Measurements from ENCODE around the gene ING3.
A peak's percentile ranks its signal among the peaks of the same experiment; 100 is the strongest.
"Not testable (repeated sequence)": the region's sequence is repeated elsewhere in the genome, so short reads cannot be mapped to it uniquely, and the experiment has no call there.

Gene ING3

DNA sequence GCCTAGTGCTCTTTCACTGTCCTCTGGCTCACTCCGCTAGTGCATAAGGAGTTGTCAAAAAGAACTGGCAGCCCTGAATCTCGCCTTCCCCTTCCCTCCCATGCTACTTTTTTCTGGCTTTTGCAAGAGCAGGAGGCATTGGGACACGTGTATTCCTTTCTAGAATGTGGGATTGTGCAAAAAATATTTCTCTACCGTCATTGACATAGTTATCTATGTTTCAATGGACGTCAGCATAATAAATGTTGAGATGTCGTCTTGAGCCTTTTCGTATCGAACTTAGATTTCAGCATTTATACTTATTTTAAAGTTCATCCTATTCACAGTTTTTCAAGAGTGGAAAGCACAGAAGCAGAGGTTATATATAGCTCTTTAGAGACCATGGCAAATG is 727 bp downstream of the ING3 start:
- no peak for DNase-seq

DNA sequence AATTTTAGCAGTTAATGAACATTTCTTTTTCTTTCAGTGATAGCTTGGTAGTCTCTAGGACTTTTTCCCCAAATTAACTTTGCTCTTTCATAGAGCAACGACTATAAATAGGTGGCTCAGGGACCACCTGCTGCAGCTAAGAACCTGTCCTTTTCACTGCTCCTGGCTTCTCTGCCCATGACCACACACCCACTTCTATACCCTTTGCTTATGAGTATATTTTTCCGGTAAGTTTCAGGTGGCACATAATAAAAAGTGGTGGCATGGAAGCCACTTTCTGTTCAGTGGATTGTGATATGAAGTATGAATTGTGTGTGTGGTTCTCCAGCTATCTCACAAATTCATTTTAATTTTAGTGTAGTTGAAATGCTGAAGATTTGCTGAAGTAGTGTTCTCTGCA is 1.2 kb downstream of the ING3 start:
- no peak for DNase-seq

DNA sequence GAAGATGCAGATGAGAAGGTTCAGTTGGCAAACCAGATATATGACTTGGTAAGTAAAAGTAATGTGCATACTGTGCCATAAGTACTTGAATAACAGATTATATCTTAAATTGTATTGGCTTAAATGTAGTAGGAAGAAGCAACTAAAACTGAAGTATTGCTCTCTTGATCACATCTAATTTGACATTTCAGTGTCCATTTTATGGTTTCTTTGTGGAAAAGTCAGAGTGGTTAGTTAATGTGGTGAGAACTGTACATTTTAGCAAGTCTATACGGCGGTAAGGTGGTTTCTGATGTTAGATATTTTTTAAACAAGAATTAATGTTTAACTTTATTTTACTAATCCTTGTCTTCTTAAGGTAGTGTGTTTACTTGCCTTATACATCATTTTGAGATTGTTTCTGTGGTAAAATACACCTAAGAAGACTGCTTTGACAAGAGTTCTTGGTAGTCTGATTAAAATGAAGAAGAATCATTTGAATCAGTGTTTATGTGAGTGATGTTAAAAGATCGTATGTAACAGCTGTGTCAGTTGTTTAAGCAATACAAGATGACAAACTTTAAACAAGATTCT is 5.1 kb downstream of the ING3 start:
- DNase-seq = no peak

DNA sequence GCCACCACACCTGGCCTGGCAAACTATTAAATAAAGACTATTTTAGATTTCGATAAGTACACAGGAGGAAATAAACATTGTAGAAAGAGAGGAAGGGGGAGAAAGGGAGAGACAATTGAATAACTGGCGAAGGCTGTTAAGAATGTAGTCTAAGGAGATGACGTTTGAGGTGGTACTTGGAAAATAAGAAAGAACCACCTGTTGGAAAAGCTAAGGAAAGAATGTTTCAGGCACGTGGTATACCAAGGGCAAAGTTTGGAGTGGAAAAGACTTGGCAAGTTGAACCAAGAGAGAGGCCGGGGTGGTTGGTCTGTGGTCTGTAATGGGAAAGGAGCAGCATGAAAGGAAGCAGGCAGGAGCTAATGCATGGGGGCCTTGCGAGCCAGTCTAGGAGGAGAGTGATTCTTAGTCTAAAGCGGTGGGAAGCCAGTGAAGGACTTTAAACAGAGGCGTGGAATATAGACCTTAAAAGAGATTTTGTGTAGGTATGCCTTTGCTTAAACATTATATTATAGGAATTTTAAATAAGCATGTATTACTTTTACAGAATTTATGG is 9.4 kb downstream of the ING3 start:
- no peak for DNase-seq

DNA sequence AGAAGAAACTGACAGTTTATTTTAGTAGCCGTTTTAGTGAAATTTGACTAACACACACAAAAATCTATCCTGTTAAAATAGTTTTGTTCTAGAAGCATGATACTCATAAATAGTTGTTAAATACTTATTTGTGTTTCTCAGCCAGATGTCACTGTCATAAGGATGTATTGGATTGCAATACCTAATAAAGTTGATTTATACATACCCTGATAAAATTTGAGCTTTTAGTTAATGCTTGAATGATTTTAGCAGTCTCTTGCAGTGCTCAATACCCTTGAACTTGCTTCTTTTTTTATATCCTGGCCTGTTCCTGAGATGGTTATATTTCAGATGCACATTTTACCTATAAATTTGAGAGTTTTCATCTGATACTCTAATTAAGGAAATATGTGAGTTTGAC is 10.1 kb downstream of the ING3 start:
- DNase-seq = no peak

DNA sequence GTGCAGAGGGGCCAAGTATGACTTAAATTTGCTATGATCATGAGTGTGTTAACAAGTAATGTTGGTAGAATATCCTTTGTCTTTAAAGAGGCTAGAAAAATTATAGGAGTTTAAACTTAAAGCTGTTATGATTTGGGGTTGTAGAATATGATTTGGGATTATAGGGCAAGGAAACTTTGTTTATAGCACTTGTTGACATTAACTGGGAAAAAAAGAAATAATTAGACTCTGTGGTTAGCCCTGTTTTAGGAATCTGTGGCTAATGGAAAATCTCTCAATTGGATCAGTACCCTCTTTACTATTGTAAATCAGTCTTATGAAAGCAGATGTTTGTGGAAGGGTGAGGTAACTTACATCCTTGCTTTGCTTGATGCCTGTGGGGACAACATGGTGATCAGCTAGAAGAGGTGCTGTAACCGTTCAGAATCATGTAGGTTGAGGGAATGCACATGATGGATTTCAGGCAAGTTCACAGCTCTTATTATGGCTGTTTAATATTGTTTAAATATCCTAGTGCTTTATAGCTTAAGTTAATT is 11.1 kb downstream of the ING3 start:
- no peak for DNase-seq

DNA sequence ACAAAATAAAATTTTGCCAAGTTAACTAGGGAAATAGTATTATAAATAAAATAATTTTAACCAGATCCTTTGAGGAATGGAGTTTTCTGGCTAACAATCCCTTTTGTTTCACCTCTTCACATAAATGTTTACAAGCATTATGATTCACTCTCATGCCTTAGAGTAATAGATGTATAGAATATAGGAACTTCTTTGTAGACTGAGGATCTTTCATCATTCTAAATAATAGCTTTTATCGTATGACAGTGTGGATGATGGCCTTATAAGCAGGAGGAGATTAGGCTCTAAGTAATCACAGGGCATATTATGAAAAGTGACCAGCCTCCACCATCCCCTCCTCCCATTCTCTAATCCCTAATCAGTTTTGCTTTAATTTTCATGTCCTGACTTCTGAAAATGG is 13.5 kb downstream of the ING3 start:
- no peak for DNase-seq

DNA sequence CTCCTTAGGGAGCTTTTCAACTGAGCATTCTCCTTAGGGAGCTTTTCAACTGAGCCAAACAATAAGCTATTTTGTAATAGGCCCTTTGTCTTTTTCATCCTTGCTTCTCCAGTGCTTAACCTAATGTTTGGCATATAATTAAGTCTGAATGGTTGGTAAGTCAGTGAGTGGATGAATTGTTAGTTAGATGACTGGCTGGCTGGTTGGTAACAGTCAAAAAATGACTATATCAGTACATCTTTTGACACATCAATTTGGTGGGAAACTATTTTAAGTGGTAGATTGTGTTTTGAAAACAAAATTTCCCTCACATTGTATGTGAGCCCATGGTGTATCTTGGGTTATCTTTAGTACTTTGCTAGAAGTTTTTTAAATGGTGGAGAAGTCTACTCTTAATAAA is 16.4 kb downstream of the ING3 start:
- no peak for DNase-seq

DNA sequence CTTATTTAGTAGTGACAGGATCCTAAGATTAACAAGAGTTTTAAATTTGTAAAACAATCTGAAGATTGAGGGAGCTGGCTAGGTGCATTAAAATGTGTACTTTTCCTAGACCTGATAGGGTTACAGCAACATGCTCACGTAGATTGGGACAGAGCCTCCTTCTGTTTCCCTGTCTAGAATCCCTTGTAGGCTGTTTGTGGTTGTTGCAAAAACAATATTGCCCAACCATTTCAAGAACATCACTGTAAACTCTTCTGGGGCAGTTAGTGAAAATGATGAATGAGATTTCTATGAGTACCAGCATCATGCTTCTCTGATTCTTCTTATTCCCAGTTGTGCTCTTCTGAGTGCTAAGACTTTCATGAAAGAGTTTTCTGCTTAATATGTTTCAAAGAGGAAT is 23.3 kb downstream of the ING3 start:
- DNase-seq = no peak

DNA sequence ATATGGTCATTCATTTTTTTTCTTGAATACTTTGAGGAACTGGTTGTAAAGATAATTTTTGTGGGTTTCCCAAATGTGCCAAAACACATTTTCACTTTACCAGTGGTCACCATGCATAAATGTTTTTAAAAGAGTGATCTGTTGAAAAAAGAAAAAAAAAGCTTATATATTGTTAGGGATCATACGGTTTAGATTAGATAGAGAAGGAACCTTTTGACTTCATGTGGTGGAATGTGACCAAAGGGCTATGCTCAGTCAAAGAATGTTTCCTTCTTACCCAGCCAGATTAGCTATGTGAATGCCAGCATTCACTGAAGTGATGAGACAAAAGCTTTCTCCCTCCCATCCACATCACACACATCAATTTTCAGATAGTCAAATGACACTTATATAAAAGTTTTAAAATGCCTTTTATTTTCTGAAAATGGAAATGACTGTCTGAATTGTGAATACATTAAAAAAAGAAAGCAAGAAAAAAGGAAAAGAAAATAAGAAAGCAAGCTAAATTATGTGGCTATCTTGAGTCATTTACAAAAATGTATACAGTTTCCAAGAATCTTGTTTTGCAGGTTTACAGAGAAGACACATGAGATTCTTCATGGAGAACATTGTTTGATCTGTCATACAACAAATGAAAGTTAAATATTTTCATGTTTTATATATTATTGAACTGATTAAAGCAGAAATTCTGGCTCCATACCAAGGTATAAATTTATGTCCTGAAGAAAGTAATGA is 29.4 kb downstream of the ING3 start:
- DNase-seq = no peak

DNA sequence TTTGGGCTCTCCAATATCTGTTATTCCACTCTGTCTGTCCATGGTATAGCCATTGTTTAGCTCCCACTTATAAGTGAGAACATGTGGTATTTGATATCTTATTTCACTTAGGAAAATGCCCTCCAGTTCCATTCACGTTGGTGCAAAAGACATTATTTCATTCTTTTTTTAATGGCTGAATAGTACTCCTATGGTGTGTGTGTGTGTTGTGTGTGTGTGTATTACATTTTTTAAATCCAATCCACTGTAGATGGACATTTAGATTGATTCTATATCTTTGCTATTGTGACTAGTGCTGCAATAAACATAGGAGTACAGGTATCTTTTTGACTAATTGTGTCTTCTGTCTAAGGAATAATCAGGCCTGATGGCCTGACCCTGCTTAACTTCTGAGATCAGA is 30.5 kb downstream of the ING3 start:
- no peak for DNase-seq

DNA sequence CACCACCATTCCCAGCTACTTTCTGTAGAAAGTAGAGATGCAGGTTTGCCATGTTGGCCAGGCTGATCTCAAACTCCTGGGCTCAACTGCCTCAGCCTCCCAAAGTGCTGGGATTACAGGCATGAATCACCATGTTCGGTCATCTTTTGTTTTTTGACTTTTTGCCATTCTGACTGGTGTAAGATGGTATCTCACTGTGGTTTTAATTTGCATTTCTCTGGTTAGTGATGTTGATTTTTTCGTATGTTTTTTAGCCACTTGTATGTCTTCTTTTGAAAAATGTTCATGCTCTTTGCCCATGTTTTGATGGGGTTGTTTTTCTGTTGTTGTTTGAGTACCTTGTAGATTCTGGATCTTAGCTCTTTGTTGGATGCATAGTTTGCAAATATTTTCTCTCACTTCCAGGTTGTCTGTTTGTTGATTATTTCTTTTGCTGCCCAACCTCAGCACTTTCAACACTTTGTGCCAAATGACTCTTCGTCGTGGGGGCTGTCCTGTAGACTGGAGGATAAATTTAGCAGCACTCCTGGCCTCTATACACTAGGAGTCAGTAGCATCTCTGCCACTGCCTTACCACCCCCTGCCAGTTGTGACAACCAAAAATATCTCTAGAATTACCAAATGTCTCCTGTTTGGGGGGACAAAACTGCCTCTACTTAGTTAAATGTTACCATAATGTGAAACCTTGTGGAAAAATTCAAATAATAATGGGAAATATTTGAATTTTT is 31.5 kb downstream of the ING3 start:
- DNase-seq = no peak

DNA sequence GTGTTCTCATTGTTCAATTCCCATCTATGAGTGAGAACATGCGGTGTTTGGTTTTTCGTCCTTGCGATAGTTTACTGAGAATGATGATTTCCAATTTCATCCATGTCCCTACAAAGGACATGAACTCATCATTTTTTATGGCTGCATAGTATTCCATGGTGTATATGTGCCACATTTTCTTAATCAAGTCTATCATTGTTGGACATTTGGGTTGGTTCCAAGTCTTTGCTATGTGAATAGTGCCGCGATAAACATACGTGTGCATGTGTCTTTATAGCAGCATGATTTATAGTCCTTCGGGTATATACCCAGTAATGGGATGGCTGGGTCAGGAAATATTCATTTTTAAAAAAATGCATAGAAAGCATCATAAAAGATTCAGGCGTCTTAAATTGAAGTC is 33.0 kb downstream of the ING3 start:
- DNase-seq = not testable (repeated sequence)

DNA sequence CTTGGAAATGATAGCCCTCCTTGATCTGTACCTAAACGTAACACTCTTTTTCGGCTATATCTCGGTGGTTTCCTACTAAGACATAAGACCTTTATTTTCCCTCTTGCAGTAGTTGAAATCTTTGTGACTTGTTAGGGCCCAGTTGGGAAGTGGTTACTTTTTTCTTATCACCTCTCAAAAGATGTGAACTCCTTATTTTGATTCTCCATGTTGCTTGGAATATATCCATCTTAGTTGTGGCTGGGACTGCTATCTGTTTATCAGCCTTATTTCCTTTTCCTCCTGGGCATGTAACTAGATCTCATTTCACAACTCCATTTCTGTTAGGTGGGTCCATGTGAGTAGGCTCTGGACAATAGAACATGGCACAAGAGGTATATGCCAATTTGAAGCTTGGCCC is 33.8 kb downstream of the ING3 start:
- DNase-seq = no peak

DNA sequence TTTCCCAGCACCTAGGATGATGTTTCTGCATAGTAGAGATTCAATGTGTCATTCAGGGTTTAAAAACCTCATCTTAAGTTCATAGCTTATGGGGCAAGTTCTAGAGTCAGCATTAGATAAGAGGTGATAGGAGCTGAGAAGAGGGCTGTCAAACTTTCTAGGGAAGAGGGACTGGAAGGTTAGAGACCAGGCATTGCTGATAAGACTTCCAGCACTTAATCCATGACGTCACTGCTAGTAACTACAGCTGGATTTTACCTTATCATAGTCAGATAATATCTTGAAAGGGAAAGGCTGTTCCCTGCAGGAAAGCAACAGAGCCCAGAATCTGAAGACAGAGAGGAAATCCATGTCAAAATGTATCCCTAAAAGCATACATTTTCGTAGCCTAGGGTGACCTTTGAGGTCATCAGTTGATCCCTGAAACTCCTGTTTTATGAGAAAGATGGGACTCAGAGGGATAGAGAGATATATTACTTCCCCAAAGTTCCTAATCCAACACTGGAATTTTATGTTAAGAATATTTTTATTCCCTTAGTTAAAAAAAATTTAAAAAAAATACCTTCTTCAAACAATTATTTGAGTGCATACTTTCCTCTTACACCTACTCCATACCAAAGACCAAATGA is 34.7 kb downstream of the ING3 start:
- no peak for DNase-seq

DNA sequence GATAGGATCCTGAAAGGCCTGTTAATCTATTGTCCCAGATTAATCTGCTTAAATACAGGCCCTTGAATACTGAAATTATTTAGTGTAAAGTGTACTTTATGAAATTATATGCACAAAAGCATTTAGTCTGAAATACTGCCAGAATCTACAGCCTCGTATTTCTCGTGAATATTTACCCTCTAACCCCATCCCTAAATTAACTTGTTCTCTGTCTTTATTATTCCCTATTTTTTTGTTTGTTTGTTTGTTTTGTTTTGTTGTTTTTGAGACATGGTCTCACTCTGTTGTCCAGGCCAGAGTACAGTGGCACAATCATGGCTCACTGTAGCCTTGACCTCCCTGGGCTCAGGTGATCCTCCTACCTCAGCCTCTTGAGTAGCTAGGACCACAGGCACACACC is 35.3 kb downstream of the ING3 start:
- DNase-seq = no peak

DNA sequence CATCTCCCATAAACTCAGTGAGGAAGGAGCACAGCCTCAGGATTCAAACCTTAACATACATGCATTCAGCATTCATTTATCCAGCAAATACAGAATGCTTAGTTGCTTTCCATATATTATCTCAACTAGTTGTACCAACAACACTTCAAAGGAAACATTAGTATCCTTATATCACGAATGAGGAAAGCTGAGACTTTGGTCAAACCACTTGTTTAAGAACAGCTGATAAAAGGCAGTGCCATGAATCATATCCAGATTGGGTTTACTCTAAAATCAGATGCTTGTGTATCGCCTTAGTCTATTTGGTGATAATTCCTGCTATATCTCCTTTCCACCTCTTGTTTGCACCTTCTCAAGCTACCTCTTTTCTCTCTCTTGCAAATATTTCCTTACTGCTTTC is 36.1 kb downstream of the ING3 start:
- DNase-seq = no peak

DNA sequence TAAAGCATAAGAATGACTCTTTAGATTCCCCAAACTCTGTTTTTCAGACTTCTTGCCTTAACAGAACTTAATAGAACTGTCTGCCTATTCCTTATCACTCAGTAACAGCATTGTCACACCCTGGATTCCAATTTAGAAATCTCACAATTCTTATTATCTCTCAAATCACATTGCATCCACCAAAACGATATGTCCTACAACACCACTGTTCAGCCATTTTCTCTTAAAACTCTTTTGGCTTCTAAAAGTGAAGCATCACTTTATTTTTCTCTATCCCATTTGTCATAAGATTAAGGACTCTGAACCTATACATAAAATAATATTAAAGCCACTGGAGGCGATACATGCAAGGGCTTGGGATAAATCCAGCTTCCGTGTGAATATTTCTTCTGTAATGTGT is 36.7 kb downstream of the ING3 start:
- DNase-seq = no peak

DNA sequence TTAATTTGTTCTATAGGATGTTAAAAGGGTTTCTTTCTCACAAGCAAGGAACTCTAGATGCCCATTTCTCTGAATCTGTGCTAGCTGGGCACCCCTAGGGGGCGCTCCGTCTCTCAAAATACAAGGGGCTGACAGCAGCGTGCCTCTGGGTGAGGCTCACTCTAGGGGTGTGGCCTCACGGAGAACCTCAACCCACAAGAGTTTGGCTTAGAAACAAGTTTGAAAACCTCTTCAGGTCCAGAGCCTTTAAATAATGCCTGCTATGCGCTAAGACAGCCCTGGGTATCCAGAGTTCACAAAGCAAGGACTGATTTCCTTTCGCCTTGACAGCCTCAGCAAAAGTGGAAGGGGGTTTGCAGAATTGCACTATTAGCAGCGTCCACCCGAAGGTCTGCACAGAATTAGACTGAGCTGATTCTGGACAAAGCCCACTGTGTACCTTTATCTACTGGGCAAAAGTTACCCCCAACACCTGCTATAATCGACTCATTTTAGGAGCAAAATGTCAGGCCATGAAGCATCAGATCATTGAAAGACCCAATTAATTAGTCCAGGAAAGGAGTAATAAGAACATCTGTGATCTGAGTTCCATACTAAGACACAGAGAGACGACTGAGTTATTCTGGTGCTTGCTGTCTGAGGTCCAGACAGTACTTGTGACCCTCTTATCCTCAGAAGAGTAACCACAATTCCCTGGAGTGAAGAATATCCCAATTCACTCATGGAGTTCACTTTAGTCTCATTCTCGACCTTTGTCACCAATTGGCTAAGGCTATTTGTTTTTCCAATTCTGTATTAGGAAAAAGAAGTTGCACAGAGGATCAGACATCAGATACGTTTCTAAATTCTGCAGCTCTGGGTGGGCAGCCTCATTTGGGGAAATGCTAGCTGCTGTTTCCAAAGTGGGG is 37.4 kb downstream of the ING3 start:
- DNase-seq = peak; percentile 92

DNA sequence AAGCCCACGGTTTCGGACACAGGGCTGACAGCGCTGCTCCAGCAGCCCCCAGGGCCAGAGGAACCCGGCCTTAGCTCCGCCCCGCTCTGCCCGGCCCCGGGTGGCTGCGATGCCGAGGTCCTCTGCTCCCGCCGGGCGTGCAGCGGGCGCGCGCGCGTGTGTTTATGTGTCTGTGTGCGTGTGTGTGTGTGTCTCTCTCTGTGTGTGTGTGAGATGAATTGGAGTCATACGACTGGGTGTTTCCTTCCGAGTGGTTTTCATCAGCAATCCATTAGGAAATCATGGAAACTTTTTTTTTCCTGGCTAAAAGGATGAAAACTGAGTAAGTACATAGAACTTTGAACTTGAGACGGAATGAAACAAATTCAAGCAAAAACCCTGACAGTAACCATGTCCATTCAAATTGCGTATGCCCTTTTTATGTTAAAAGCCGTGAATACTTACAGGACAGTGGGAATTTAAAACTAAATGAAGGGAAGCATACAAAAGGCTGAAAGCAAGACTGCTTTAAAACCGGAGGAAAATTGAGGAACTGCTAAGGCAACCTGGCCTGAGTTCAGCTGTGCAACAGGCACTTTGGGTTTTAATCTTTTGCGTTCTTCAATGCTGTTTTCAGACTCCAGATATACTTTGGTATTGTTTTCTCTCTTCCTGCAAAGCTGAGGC is 38.1 kb downstream of the ING3 start, which contains the start of gene CPED1:
Gene CPED1 (plus strand): TSS at position 121 of the 666 bp plus-strand sequence. CDS start 911 bp downstream, outside the sequence.
- peak; percentile 81 for DNase-seq

Data from right forelimb (tissue), 1 donor.